HepG2 (cell line): Measurements from ENCODE around the gene AGER. TPM values are rescaled to one million over a fixed set of nuclear protein-coding genes. Genes with fewer than 3 reads are reported as not detected.

ENCODE experiments used
- AKNA ChIP-seq: sonication (generic); formaldehyde crosslinking; IDR thresholded peaks from 2 replicates; pipeline ENCODE4 v1.4.0; 2020; ENCODE audit warnings: missing genetic modification reagents, borderline replicate concordance
- ARNTL ChIP-seq: sonication (generic); formaldehyde crosslinking; IDR thresholded peaks from 2 replicates; pipeline ENCODE4 v1.4.0; 2020; ENCODE audit warnings: mild to moderate bottlenecking, missing genetic modification reagents
- BCL3 ChIP-seq: sonication (generic); formaldehyde crosslinking; IDR thresholded peaks from 2 replicates; pipeline ENCODE4 v1.5.1; 2020; ENCODE audit warnings: mild to moderate bottlenecking, missing genetic modification reagents, moderate library complexity
- ELF1 ChIP-seq: sonication (generic); formaldehyde crosslinking; IDR thresholded peaks from 2 replicates; pipeline ENCODE4 v1.4.0; 2020; ENCODE audit warnings: missing genetic modification reagents
- GMEB1 ChIP-seq: sonication (generic); formaldehyde crosslinking; IDR thresholded peaks from 2 replicates; pipeline ENCODE4 v1.5.1; 2020; ENCODE audit warnings: missing genetic modification reagents, mild to moderate bottlenecking, borderline replicate concordance
- NR2F1 ChIP-seq, 2 experiments: fragments of 450-650 bp in 1 of 2; formaldehyde crosslinking in 1 of 2; IDR thresholded peaks; 2 replicates each; pipeline versions ENCODE4 v1.5.0 to v1.6.1; 2016 to 2020; ENCODE audit warnings: mild to moderate bottlenecking in 1 of 2, missing compliant biosample characterization in 1 of 2, missing genetic modification reagents in 1 of 2, moderate library complexity in 1 of 2
- RBM39 ChIP-seq: fragments of 200-400 bp; formaldehyde crosslinking; IDR thresholded peaks from one replicate; pipeline ENCODE4 v1.6.1; 2018; ENCODE audit warnings: antibody characterized with exemption, mild to moderate bottlenecking, low read depth, low read length; ENCODE audit not compliant: poor library complexity, severe bottlenecking
- TAF15 ChIP-seq: fragments of 200-400 bp; formaldehyde crosslinking; IDR thresholded peaks from one replicate; pipeline ENCODE4 v1.6.1; 2018; ENCODE audit warnings: mild to moderate bottlenecking, low read depth, low read length; ENCODE audit not compliant: poor library complexity, severe bottlenecking
- TBP ChIP-seq: sonication (generic); formaldehyde crosslinking; IDR thresholded peaks from 2 replicates; pipeline ENCODE4 v1.5.0; 2020; ENCODE audit warnings: missing genetic modification reagents
- ZBTB14 ChIP-seq: sonication (generic); formaldehyde crosslinking; IDR thresholded peaks from 2 replicates; pipeline ENCODE4 v1.4.0; 2020; ENCODE audit warnings: missing genetic modification reagents
- ZNF276 ChIP-seq: sonication (generic); formaldehyde crosslinking; IDR thresholded peaks from 2 replicates; pipeline ENCODE4 v1.4.0; 2020; ENCODE audit warnings: mild to moderate bottlenecking, low read depth, missing genetic modification reagents
- ZNF280B ChIP-seq: sonication (generic); formaldehyde crosslinking; IDR thresholded peaks from 2 replicates; pipeline ENCODE4 v1.5.0; 2020; ENCODE audit warnings: missing genetic modification reagents, mild to moderate bottlenecking, borderline replicate concordance
- ZNF333 ChIP-seq: sonication (generic); formaldehyde crosslinking; IDR thresholded peaks from 2 replicates; pipeline ENCODE4 v1.4.0; 2020; ENCODE audit warnings: mild to moderate bottlenecking, missing genetic modification reagents, borderline replicate concordance
- ZNF558 ChIP-seq: sonication (generic); formaldehyde crosslinking; IDR thresholded peaks from 2 replicates; pipeline ENCODE4 v1.9.0; 2022; ENCODE audit warnings: mild to moderate bottlenecking, missing genetic modification reagents, borderline replicate concordance
- polyA plus RNA-seq, 8 experiments: library from polyadenylated mRNA; depleted of rRNA in 3 of 8; stranded (reverse) in 7 of 8; unstranded in 1 of 8; fragments of >200 nt; fragmentation: Illumina TruSeq in 4 of 8; extraction: Trizol in 4 of 8; gene quantifications; 2 replicates each; pipeline versions ENCODE4 v1.2.1 to v1.2.3, GENCODE V29; 2011 to 2016; ENCODE audit warnings: low read depth in 4 of 8, missing spikeins in 1 of 8, mixed read lengths in 1 of 8; ENCODE audit not compliant: insufficient read depth in 1 of 8
- total RNA-seq, 5 experiments: library from RNA; depleted of rRNA; stranded (reverse); fragments of >200 nt; fragmentation: Illumina TruSeq; extraction: Trizol; gene quantifications; 2 replicates each; pipeline ENCODE4 v1.2.3, GENCODE V29; 2016; ENCODE audit warnings: low read depth in 1 of 5

Gene AGER
- total and polyA plus RNA-seq, 2 of the 13 experiments (the other 11 are each of a cell fraction or from before 2014, with no cell fraction given), result 1.9 to 5.1 TPM

GRCh38 chr6:32175711-32176475, 8.2 kb downstream of the AGER start, which contains the start of gene AGPAT1 (continued):
- TF ChIP-seq ZNF333 (CRISPR knock-in tag), result no peak
- no peak for TF ChIP-seq NR2F1 (CRISPR knock-in tag; IDR thresholded peaks at IDR 0.05)
- TF ChIP-seq ZNF276 (CRISPR knock-in tag), result no peak; the same call in 1 of the 2 replicates
- no peak for TF ChIP-seq RBM39
- TF ChIP-seq ZBTB14 (CRISPR knock-in tag), result no peak
- TF ChIP-seq BCL3 (CRISPR knock-in tag), result peak; percentile 87
- no peak for TF ChIP-seq GMEB1 (CRISPR knock-in tag)
- TF ChIP-seq TAF15, result peak; percentile 92
- TF ChIP-seq ARNTL (CRISPR knock-in tag), result peak; percentile 57; the same call in 1 of the 2 replicates
- no peak for TF ChIP-seq TBP (CRISPR knock-in tag)
- no peak for TF ChIP-seq ZNF558 (CRISPR knock-in tag)
- TF ChIP-seq ELF1, result peak; percentile 80
- peak; percentile 90; the same call in 1 of the 2 replicates for TF ChIP-seq ZNF280B (CRISPR knock-in tag)
- TF ChIP-seq AKNA (CRISPR knock-in tag), result no peak
